Thyroid gland (tissue), 4 donors: ENCODE data around the gene MECR.

ENCODE experiments used
- CTCF ChIP-seq, 6 experiments: fragments of 200-600 bp in 3 of 6; fragments of 450-650 bp in 3 of 6; sonication (generic) in 3 of 6; IDR thresholded peaks; one replicate each; pipeline ENCODE4 v1.5.1; 2016 to 2019; ENCODE audit warnings: antibody characterized with exemption in 6 of 6, mild to moderate bottlenecking in 2 of 6, inconsistent platforms in 1 of 6, moderate library complexity in 1 of 6
- POLR2A ChIP-seq, 2 donors: fragments of 450-650 bp; IDR thresholded peaks; one replicate each; pipeline ENCODE4 v1.6.1; 2017; ENCODE audit warnings: antibody characterized with exemption in 2 of 2, mild to moderate bottlenecking in 2 of 2, moderate library complexity in 1 of 2

- TF ChIP-seq CTCF (IDR thresholded peaks at IDR 0.05): no peak
- no peak for TF ChIP-seq POLR2A (IDR thresholded peaks at IDR 0.05)
These were observed 41.6 kb upstream of the MECR start for GRCh38 chr1:29272147-29272907.
